Measurements from ENCODE around the gene ENOSF1.

ENOSF1 gene

GRCh38 chr18:623761-624620 lies 88.4 kb downstream of the ENOSF1 start:
- FAIRE-seq (peak; percentile 65), DNase-seq (ENCODE audit: insufficient read length) (peak; percentile 13)
- no peak for TF ChIP-seq POLR2A (IDR thresholded peaks at IDR 0.05; ENCODE audit: low read depth, low read length)
- no peak for TF ChIP-seq POLR2AphosphoS5 (IDR thresholded peaks at IDR 0.05; ENCODE audit: low read depth, low read length)
- no peak for TF ChIP-seq TAF1 (IDR thresholded peaks at IDR 0.05; ENCODE audit: borderline replicate concordance, low read depth, low read length)

DNA sequence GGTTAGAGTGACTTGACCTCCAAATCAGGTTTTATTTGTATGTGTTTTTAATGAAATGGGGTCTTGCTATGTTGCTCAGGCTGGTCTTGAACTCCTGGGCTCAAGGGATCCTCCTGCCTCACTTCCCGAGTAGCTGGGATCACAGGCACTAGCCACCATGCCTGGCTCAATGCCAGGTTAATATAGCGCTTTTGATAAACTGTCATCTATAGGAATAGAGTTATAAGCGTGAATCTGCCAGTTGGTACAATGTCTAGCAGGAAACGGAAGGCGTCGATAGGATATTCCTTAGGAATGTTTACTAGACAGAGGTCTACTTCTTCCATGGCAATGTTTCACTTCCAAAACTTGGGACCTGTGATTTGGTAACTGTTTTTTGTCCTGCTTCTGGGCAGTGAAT lies 90.1 kb downstream of the ENOSF1 start:
- TF ChIP-seq POLR2AphosphoS5 (IDR thresholded peaks at IDR 0.05; ENCODE audit: low read depth, low read length) (no peak), POLR2A (IDR thresholded peaks at IDR 0.05; ENCODE audit: low read depth, low read length) (no peak), TAF1 (IDR thresholded peaks at IDR 0.05; ENCODE audit: borderline replicate concordance, low read depth, low read length) (no peak)
- FAIRE-seq (no peak), DNase-seq (ENCODE audit: insufficient read length) (no peak)

DNA sequence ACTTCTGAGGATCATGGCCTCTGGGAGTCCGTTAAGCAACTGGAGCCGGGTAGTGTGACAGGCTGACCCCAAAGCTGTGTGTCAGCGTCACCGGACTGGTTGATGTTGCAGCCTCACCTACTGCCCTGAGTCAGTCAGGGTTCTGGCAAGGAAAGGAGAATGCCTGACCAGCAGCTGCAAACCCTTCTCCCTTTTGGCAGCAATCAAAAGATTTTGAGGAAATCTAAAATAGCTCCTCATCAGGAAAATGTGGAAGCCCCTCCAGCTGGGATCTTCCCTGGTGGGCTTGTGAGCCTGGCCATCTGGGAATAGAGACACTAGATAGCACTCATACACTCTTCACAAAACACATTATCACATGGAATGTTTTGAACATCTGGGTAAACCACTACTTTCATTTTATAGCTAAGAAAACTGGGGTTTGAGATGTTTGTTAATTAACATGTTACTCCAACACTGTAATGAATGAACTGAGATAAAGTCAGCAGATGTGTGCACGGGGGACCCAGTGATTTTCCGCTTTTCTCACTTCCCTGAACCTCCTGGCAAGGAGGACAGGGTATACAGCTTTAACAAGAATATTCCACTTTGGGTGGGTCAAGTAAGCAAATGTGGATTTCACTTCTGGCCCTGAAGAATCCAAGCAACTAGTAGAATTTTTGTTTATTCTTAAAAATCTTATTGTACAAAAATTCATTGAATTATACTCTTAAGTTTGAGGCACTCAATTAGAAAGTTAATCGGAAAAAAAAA lies 91.0 kb downstream of the ENOSF1 start:
- FAIRE-seq, result no peak
- TF ChIP-seq TAF1 (IDR thresholded peaks at IDR 0.05; ENCODE audit: borderline replicate concordance, low read depth, low read length), result no peak
- no peak for TF ChIP-seq POLR2AphosphoS5 (IDR thresholded peaks at IDR 0.05; ENCODE audit: low read depth, low read length)
- no peak for TF ChIP-seq POLR2A (IDR thresholded peaks at IDR 0.05; ENCODE audit: low read depth, low read length)
- no peak for DNase-seq (ENCODE audit: insufficient read length)

Data from GM12892 (cell line).